Smooth muscle cell (in vitro differentiated cells): ENCODE data around the gene SWSAP1. TPM values are rescaled to one million over a fixed set of nuclear protein-coding genes. Genes with fewer than 3 reads are reported as not detected.

Source experiments
- DNase-seq: peaks from one replicate; lab custom pipeline; 2025; ENCODE audit not compliant: unreplicated experiment; lab: John Stamatoyannopoulos, UW
- H2AFZ ChIP-seq: fragments of 200-600 bp; sonication (generic); 2 replicates; pipeline ENCODE4 v1.6.0; 2016; ENCODE audit warnings: antibody characterized with exemption, low read depth, mild to moderate bottlenecking
- H3F3A ChIP-seq: fragments of 200-600 bp; sonication (generic); 2 replicates; pipeline ENCODE4 v1.6.0; 2017; ENCODE audit warnings: antibody characterized with exemption, low read depth
- H3K27ac ChIP-seq: fragments of 200-600 bp; sonication (generic); 2 replicates; pipeline ENCODE4 v1.5.1; 2016; ENCODE audit warnings: low read depth, mild to moderate bottlenecking
- H3K27me3 ChIP-seq: fragments of 200-600 bp; sonication (generic); 2 replicates; pipeline ENCODE4 v1.6.1; 2016; ENCODE audit warnings: low read depth, mild to moderate bottlenecking
- H3K36me3 ChIP-seq: fragments of 200-600 bp; sonication (generic); 2 replicates; pipeline ENCODE4 v1.5.1; 2016; ENCODE audit warnings: low read depth
- H3K4me1 ChIP-seq: fragments of 200-600 bp; sonication (generic); 2 replicates; pipeline ENCODE4 v1.5.1; 2016; ENCODE audit warnings: low read depth
- H3K4me2 ChIP-seq: fragments of 200-600 bp; sonication (generic); 2 replicates; pipeline ENCODE4 v1.6.0; 2016; ENCODE audit warnings: mild to moderate bottlenecking
- H3K4me3 ChIP-seq: fragments of 200-600 bp; sonication (generic); 2 replicates; pipeline ENCODE4 v1.5.1; 2016; ENCODE audit warnings: mild to moderate bottlenecking
- H3K79me2 ChIP-seq: fragments of 200-600 bp; sonication (generic); 2 replicates; pipeline ENCODE4 v1.6.0; 2016; ENCODE audit warnings: low read depth, mild to moderate bottlenecking
- H3K9ac ChIP-seq: fragments of 200-600 bp; sonication (generic); 2 replicates; pipeline ENCODE4 v1.6.0; 2016; ENCODE audit warnings: low read depth
- H3K9me3 ChIP-seq: fragments of 200-600 bp; sonication (generic); replicated peaks from 2 replicates; pipeline ENCODE4 v1.5.1; 2016; ENCODE audit warnings: low read depth
- H4K20me1 ChIP-seq: fragments of 200-600 bp; sonication (generic); 2 replicates; pipeline ENCODE4 v1.6.0; 2016; ENCODE audit warnings: low read depth
- WGBS: methylation state at CpG from one replicate; pipeline ENCODE4 v1.1.7; 2016; ENCODE audit warnings: low lambda C conversion rate; 5-methylcytosine and 5-hydroxymethylcytosine counted together
- polyA plus RNA-seq: library from polyadenylated mRNA; unstranded; fragments of >200 nt; fragmentation: Nextera tagmentation; extraction: Ambion mirVana; gene quantifications from 2 replicates; pipeline ENCODE4 v1.2.1, GENCODE V29; 2016
- total RNA-seq: library from RNA; depleted of rRNA; stranded (reverse); fragments of >200 nt; gene quantifications from 2 replicates; pipeline ENCODE4 v1.2.3, GENCODE V29; 2014
- TF ChIP-seq, protein P1 (sequence below): fragments of 200-600 bp; sonication (generic); IDR thresholded peaks from 2 replicates; pipeline ENCODE4 v1.5.1; 2017; ENCODE audit warnings: borderline replicate concordance, mild to moderate bottlenecking, antibody characterized with exemption; ENCODE audit not compliant: insufficient read depth, poor library complexity, severe bottlenecking

Gene SWSAP1
- total and polyA plus RNA-seq, 2 experiments from 2014 or later, result 0.99 to 2.8 TPM

GRCh38 chr19:11367528-11367927 is 6.9 kb upstream of the SWSAP1 start:
- H3K4me2 ChIP-seq, result no peak overlapping the region
- no peaks in the 10 kb centered on the region for H3K27me3 ChIP-seq
- peaks cover 8% of the 10 kb centered on the region for H4K20me1 ChIP-seq
- no peak overlapping the region for H3K4me3 ChIP-seq
- H3F3A ChIP-seq, result no peaks in the 10 kb centered on the region
- no peaks in the 10 kb centered on the region for H3K4me1 ChIP-seq
- H2AFZ ChIP-seq, result no peak overlapping the region
- no peaks in the 10 kb centered on the region for H3K79me2 ChIP-seq
- DNase-seq, result no peak
- H3K36me3 ChIP-seq, result no peaks in the 10 kb centered on the region
- no peak overlapping the region for H3K27ac ChIP-seq
- WGBS, result 90% methylated on average over 2 of the region's 2 CpGs
- no peaks in the 10 kb centered on the region for H3K9me3 ChIP-seq
- TF ChIP-seq, protein P1, sequence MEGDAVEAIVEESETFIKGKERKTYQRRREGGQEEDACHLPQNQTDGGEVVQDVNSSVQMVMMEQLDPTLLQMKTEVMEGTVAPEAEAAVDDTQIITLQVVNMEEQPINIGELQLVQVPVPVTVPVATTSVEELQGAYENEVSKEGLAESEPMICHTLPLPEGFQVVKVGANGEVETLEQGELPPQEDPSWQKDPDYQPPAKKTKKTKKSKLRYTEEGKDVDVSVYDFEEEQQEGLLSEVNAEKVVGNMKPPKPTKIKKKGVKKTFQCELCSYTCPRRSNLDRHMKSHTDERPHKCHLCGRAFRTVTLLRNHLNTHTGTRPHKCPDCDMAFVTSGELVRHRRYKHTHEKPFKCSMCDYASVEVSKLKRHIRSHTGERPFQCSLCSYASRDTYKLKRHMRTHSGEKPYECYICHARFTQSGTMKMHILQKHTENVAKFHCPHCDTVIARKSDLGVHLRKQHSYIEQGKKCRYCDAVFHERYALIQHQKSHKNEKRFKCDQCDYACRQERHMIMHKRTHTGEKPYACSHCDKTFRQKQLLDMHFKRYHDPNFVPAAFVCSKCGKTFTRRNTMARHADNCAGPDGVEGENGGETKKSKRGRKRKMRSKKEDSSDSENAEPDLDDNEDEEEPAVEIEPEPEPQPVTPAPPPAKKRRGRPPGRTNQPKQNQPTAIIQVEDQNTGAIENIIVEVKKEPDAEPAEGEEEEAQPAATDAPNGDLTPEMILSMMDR, result no peak
- no peak overlapping the region for H3K9ac ChIP-seq

- no peaks in the 10 kb centered on the region for H3F3A ChIP-seq
- H3K4me3 ChIP-seq, result no peak overlapping the region
- no peaks in the 10 kb centered on the region for H3K36me3 ChIP-seq
- TF ChIP-seq, protein P1, result no peak
- no peak overlapping the region for H2AFZ ChIP-seq
- DNase-seq, result no peak
- H3K79me2 ChIP-seq, result no peaks in the 10 kb centered on the region
- no peaks in the 10 kb centered on the region for H3K27me3 ChIP-seq
- H4K20me1 ChIP-seq, result no peaks in the 10 kb centered on the region
- H3K9ac ChIP-seq, result no peak overlapping the region
- peaks cover 6% of the 10 kb centered on the region for H3K4me1 ChIP-seq
- H3K9me3 ChIP-seq, result no peaks in the 10 kb centered on the region
- H3K4me2 ChIP-seq, result no peak overlapping the region
- 79% methylated on average over 2 of the region's 2 CpGs for WGBS
- H3K27ac ChIP-seq, result no peak overlapping the region
These were observed 3.7 kb upstream of the SWSAP1 start for GRCh38 chr19:11370744-11371143.

GRCh38 chr19:11373166-11373884 is 1.1 kb upstream of the SWSAP1 start:
- Histone ChIP-seq H4K20me1 (no peaks in the 10 kb centered on the region), H3K4me2 (peak overlapping the region; percentile 78), H3K4me1 (peaks cover 7% of the 10 kb centered on the region), H3K27ac (no peak overlapping the region), H2AFZ (no peak overlapping the region), H3F3A (peaks cover 3% of the 10 kb centered on the region), H3K4me3 (no peak overlapping the region), H3K27me3 (no peaks in the 10 kb centered on the region), H3K9me3 (no peaks in the 10 kb centered on the region), H3K9ac (no peak overlapping the region), H3K36me3 (no peaks in the 10 kb centered on the region), H3K79me2 (no peaks in the 10 kb centered on the region)
- DNase-seq, result no peak
- WGBS, result 61% methylated on average over 10 of the region's 10 CpGs
- TF ChIP-seq, protein P1, result no peak
